ENCODE results near the gene CD47.

CD47 gene

GRCh38 chr3:108079043-108079442, 11.8 kb downstream of the CD47 start:
- DNase-seq = no peak
- no peaks in the 10 kb centered on the region for H3K9me3 ChIP-seq (ENCODE audit: control insufficient read depth, low read length)
- peaks cover 22% of the 10 kb centered on the region for H3K4me1 ChIP-seq (ENCODE audit: control insufficient read depth, insufficient read depth, low read length, poor library complexity, severe bottlenecking)
- H3K4me3 ChIP-seq (ENCODE audit: insufficient read depth, low read depth, low read length, poor library complexity, severe bottlenecking) = no peak overlapping the region
- no peaks in the 10 kb centered on the region for H3K27me3 ChIP-seq (replicated peaks; ENCODE audit: control insufficient read depth, insufficient read depth, low read length, poor library complexity, severe bottlenecking)
- H3K27ac ChIP-seq (ENCODE audit: insufficient read depth, low read length, poor library complexity, severe bottlenecking) = no peak overlapping the region
- H3K36me3 ChIP-seq (ENCODE audit: control insufficient read depth, insufficient read depth, low read length) = peaks cover 18% of the 10 kb centered on the region

- Histone ChIP-seq H3K4me3 (ENCODE audit: insufficient read depth, low read depth, low read length, poor library complexity, severe bottlenecking) (no peak overlapping the region), H3K27ac (ENCODE audit: insufficient read depth, low read length, poor library complexity, severe bottlenecking) (no peak overlapping the region), H3K4me1 (ENCODE audit: control insufficient read depth, insufficient read depth, low read length, poor library complexity, severe bottlenecking) (peaks cover 22% of the 10 kb centered on the region), H3K9me3 (ENCODE audit: control insufficient read depth, low read length) (no peaks in the 10 kb centered on the region), H3K27me3 (replicated peaks; ENCODE audit: control insufficient read depth, insufficient read depth, low read length, poor library complexity, severe bottlenecking) (no peaks in the 10 kb centered on the region), H3K36me3 (ENCODE audit: control insufficient read depth, insufficient read depth, low read length) (peaks cover 18% of the 10 kb centered on the region)
- no peak for DNase-seq
Measured at GRCh38 chr3:108076564-108076963, 14.3 kb downstream of the CD47 start.

GRCh38 chr3:108073764-108074431, 16.9 kb downstream of the CD47 start:
- peaks cover 7% of the 10 kb centered on the region for H3K36me3 ChIP-seq (ENCODE audit: control insufficient read depth, insufficient read depth, low read length)
- H3K27ac ChIP-seq (ENCODE audit: insufficient read depth, low read length, poor library complexity, severe bottlenecking) = no peak overlapping the region
- no peaks in the 10 kb centered on the region for H3K9me3 ChIP-seq (ENCODE audit: control insufficient read depth, low read length)

GRCh38 chr3:108071368-108071767, 19.5 kb downstream of the CD47 start:
- Histone ChIP-seq H3K27me3 (replicated peaks; ENCODE audit: control insufficient read depth, insufficient read depth, low read length, poor library complexity, severe bottlenecking) (no peaks in the 10 kb centered on the region), H3K4me3 (ENCODE audit: insufficient read depth, low read depth, low read length, poor library complexity, severe bottlenecking) (no peak overlapping the region), H3K4me1 (ENCODE audit: control insufficient read depth, insufficient read depth, low read length, poor library complexity, severe bottlenecking) (peaks cover 23% of the 10 kb centered on the region), H3K27ac (ENCODE audit: insufficient read depth, low read length, poor library complexity, severe bottlenecking) (no peak overlapping the region), H3K36me3 (ENCODE audit: control insufficient read depth, insufficient read depth, low read length) (peaks cover 18% of the 10 kb centered on the region), H3K9me3 (ENCODE audit: control insufficient read depth, low read length) (no peaks in the 10 kb centered on the region)
- no peak for DNase-seq

More at GRCh38 chr3:108073764-108074431, 16.9 kb downstream of the CD47 start:
- H3K4me1 ChIP-seq (ENCODE audit: control insufficient read depth, insufficient read depth, low read length, poor library complexity, severe bottlenecking) = peaks cover 21% of the 10 kb centered on the region
- H3K4me3 ChIP-seq (ENCODE audit: insufficient read depth, low read depth, low read length, poor library complexity, severe bottlenecking) = no peak overlapping the region
- DNase-seq = no peak
- no peaks in the 10 kb centered on the region for H3K27me3 ChIP-seq (replicated peaks; ENCODE audit: control insufficient read depth, insufficient read depth, low read length, poor library complexity, severe bottlenecking)

GRCh38 chr3:108070356-108070755, 20.5 kb downstream of the CD47 start:
- Histone ChIP-seq H3K4me1 (ENCODE audit: control insufficient read depth, insufficient read depth, low read length, poor library complexity, severe bottlenecking) (peaks cover 20% of the 10 kb centered on the region), H3K27me3 (replicated peaks; ENCODE audit: control insufficient read depth, insufficient read depth, low read length, poor library complexity, severe bottlenecking) (no peaks in the 10 kb centered on the region), H3K36me3 (ENCODE audit: control insufficient read depth, insufficient read depth, low read length) (peaks cover 18% of the 10 kb centered on the region), H3K4me3 (ENCODE audit: insufficient read depth, low read depth, low read length, poor library complexity, severe bottlenecking) (no peak overlapping the region), H3K9me3 (ENCODE audit: control insufficient read depth, low read length) (no peaks in the 10 kb centered on the region), H3K27ac (ENCODE audit: insufficient read depth, low read length, poor library complexity, severe bottlenecking) (no peak overlapping the region)
- no peak for DNase-seq

- Histone ChIP-seq H3K4me1 (ENCODE audit: control insufficient read depth, insufficient read depth, low read length, poor library complexity, severe bottlenecking) (peaks cover 20% of the 10 kb centered on the region), H3K27me3 (replicated peaks; ENCODE audit: control insufficient read depth, insufficient read depth, low read length, poor library complexity, severe bottlenecking) (no peaks in the 10 kb centered on the region), H3K4me3 (ENCODE audit: insufficient read depth, low read depth, low read length, poor library complexity, severe bottlenecking) (no peak overlapping the region), H3K36me3 (ENCODE audit: control insufficient read depth, insufficient read depth, low read length) (peaks cover 26% of the 10 kb centered on the region), H3K27ac (ENCODE audit: insufficient read depth, low read length, poor library complexity, severe bottlenecking) (no peak overlapping the region), H3K9me3 (ENCODE audit: control insufficient read depth, low read length) (no peaks in the 10 kb centered on the region)
- no peak for DNase-seq
Measured at GRCh38 chr3:108067768-108068167, 23.1 kb downstream of the CD47 start.

GRCh38 chr3:108065096-108065495, 25.7 kb downstream of the CD47 start:
- Histone ChIP-seq H3K36me3 (ENCODE audit: control insufficient read depth, insufficient read depth, low read length) (peaks cover 37% of the 10 kb centered on the region), H3K4me1 (ENCODE audit: control insufficient read depth, insufficient read depth, low read length, poor library complexity, severe bottlenecking) (peaks cover 4% of the 10 kb centered on the region), H3K27ac (ENCODE audit: insufficient read depth, low read length, poor library complexity, severe bottlenecking) (no peak overlapping the region), H3K4me3 (ENCODE audit: insufficient read depth, low read depth, low read length, poor library complexity, severe bottlenecking) (no peak overlapping the region), H3K27me3 (replicated peaks; ENCODE audit: control insufficient read depth, insufficient read depth, low read length, poor library complexity, severe bottlenecking) (no peaks in the 10 kb centered on the region), H3K9me3 (ENCODE audit: control insufficient read depth, low read length) (no peaks in the 10 kb centered on the region)
- no peak for DNase-seq

- H3K9me3 ChIP-seq (ENCODE audit: control insufficient read depth, low read length) = no peaks in the 10 kb centered on the region
- no peak overlapping the region for H3K27ac ChIP-seq (ENCODE audit: insufficient read depth, low read length, poor library complexity, severe bottlenecking)
- H3K27me3 ChIP-seq (replicated peaks; ENCODE audit: control insufficient read depth, insufficient read depth, low read length, poor library complexity, severe bottlenecking) = no peaks in the 10 kb centered on the region
- peaks cover 43% of the 10 kb centered on the region for H3K36me3 ChIP-seq (ENCODE audit: control insufficient read depth, insufficient read depth, low read length)
- H3K4me1 ChIP-seq (ENCODE audit: control insufficient read depth, insufficient read depth, low read length, poor library complexity, severe bottlenecking) = peaks cover 3% of the 10 kb centered on the region
- H3K4me3 ChIP-seq (ENCODE audit: insufficient read depth, low read depth, low read length, poor library complexity, severe bottlenecking) = no peak overlapping the region
- DNase-seq = no peak
Measured at GRCh38 chr3:108064293-108064887, 26.4 kb downstream of the CD47 start.

- no peak for DNase-seq
- Histone ChIP-seq H3K36me3 (ENCODE audit: control insufficient read depth, insufficient read depth, low read length) (peaks cover 49% of the 10 kb centered on the region), H3K9me3 (ENCODE audit: control insufficient read depth, low read length) (no peaks in the 10 kb centered on the region), H3K27ac (ENCODE audit: insufficient read depth, low read length, poor library complexity, severe bottlenecking) (no peak overlapping the region), H3K27me3 (replicated peaks; ENCODE audit: control insufficient read depth, insufficient read depth, low read length, poor library complexity, severe bottlenecking) (no peaks in the 10 kb centered on the region), H3K4me3 (ENCODE audit: insufficient read depth, low read depth, low read length, poor library complexity, severe bottlenecking) (no peak overlapping the region), H3K4me1 (ENCODE audit: control insufficient read depth, insufficient read depth, low read length, poor library complexity, severe bottlenecking) (no peaks in the 10 kb centered on the region)
Measured at GRCh38 chr3:108062051-108062450, 28.8 kb downstream of the CD47 start.

GRCh38 chr3:108060331-108060730, 30.5 kb downstream of the CD47 start:
- Histone ChIP-seq H3K4me1 (ENCODE audit: control insufficient read depth, insufficient read depth, low read length, poor library complexity, severe bottlenecking) (no peaks in the 10 kb centered on the region), H3K27me3 (replicated peaks; ENCODE audit: control insufficient read depth, insufficient read depth, low read length, poor library complexity, severe bottlenecking) (no peaks in the 10 kb centered on the region), H3K27ac (ENCODE audit: insufficient read depth, low read length, poor library complexity, severe bottlenecking) (no peak overlapping the region), H3K36me3 (ENCODE audit: control insufficient read depth, insufficient read depth, low read length) (peaks cover 49% of the 10 kb centered on the region), H3K9me3 (ENCODE audit: control insufficient read depth, low read length) (no peaks in the 10 kb centered on the region), H3K4me3 (ENCODE audit: insufficient read depth, low read depth, low read length, poor library complexity, severe bottlenecking) (no peak overlapping the region)
- no peak for DNase-seq

Measured in effector memory CD4-positive, alpha-beta T cell (primary cell).